Epithelial cell of proximal tubule (primary cell): Measurements from ENCODE around the gene DALRD3. TPM values are rescaled to one million over a fixed set of nuclear protein-coding genes. Genes with fewer than 3 reads are reported as not detected.

Experiments used
- DNase-seq: peaks from one replicate; pipeline ENCODE4 v3.0.0-alpha.2; 2011; ENCODE audit warnings: low read depth
- H3K4me3 ChIP-seq: 2 replicates; pipeline ENCODE4 v1.5.1; 2011; ENCODE audit warnings: low read depth, mild to moderate bottlenecking, low read length
- CTCF ChIP-seq: conservative IDR thresholded peaks from 2 replicates; pipeline ENCODE4 v1.5.1; 2012; ENCODE audit warnings: low read depth, mild to moderate bottlenecking, low read length
- total RNA-seq: library from RNA; depleted of rRNA; stranded (reverse); fragments of >200 nt; gene quantifications from 2 replicates; pipeline ENCODE4 v1.2.3, GENCODE V29; 2015

The DALRD3 gene
- total RNA-seq, 1 donor from 2014 or later = 64.3 TPM

GRCh38 chr3:49004352-49005302 is 13.8 kb downstream of the DALRD3 start:
- TF ChIP-seq CTCF = no peak
- DNase-seq = no peak
- H3K4me3 ChIP-seq = no peak overlapping the region

- TF ChIP-seq CTCF = no peak
- no peak overlapping the region for H3K4me3 ChIP-seq
- no peak for DNase-seq
These were observed 17.2 kb downstream of the DALRD3 start for GRCh38 chr3:49001155-49001554.

GRCh38 chr3:48999085-48999858 is 19.1 kb downstream of the DALRD3 start:
- no peak for DNase-seq
- H3K4me3 ChIP-seq = no peak overlapping the region
- no peak for TF ChIP-seq CTCF

- no peak for TF ChIP-seq CTCF
- DNase-seq = no peak
- H3K4me3 ChIP-seq = no peak overlapping the region
These were observed 20.4 kb downstream of the DALRD3 start for GRCh38 chr3:48997714-48998637.

- no peak for DNase-seq
- no peak for TF ChIP-seq CTCF
- no peak overlapping the region for H3K4me3 ChIP-seq
These were observed 21.2 kb downstream of the DALRD3 start for GRCh38 chr3:48997102-48997635.

- no peak for TF ChIP-seq CTCF
- no peak overlapping the region for H3K4me3 ChIP-seq
- no peak for DNase-seq
These were observed 21.7 kb downstream of the DALRD3 start for GRCh38 chr3:48996640-48997039.
